HEK293 (cell line): ENCODE data around the gene LMO7.

Source experiments
- GLIS1 ChIP-seq: fragments of 450-650 bp; formaldehyde crosslinking; IDR thresholded peaks from 2 replicates; pipeline ENCODE4 v1.5.1; 2016; ENCODE audit warnings: missing biosample characterization, missing genetic modification characterization
- MZF1 ChIP-seq: fragments of 450-650 bp; formaldehyde crosslinking; IDR thresholded peaks from 2 replicates; pipeline ENCODE4 v1.5.1; 2017; ENCODE audit warnings: missing biosample characterization, missing genetic modification characterization, borderline replicate concordance
- TCF7L2 ChIP-seq: IDR thresholded peaks from 2 replicates; pipeline ENCODE4 v1.6.1; 2011; ENCODE audit warnings: low read depth, mild to moderate bottlenecking, inconsistent platforms, low read length, moderate library complexity, borderline replicate concordance
- ZBTB11 ChIP-seq: fragments of 450-650 bp; formaldehyde crosslinking; conservative IDR thresholded peaks from 2 replicates; pipeline ENCODE4 v1.5.1; 2016; ENCODE audit warnings: low read depth, missing biosample characterization, missing genetic modification characterization
- ZNF311 ChIP-seq: fragments of 450-650 bp; formaldehyde crosslinking; IDR thresholded peaks from 2 replicates; pipeline ENCODE4 v1.5.1; 2017; ENCODE audit warnings: missing biosample characterization, missing genetic modification characterization, borderline replicate concordance
- ZNF394 ChIP-seq: fragments of 450-650 bp; formaldehyde crosslinking; IDR thresholded peaks from 2 replicates; pipeline ENCODE4 v1.5.1; 2016; ENCODE audit warnings: missing biosample characterization, missing genetic modification characterization, mild to moderate bottlenecking, moderate library complexity, borderline replicate concordance
- ZNF423 ChIP-seq: fragments of 450-650 bp; formaldehyde crosslinking; IDR thresholded peaks from 2 replicates; pipeline ENCODE4 v1.5.1; 2016; ENCODE audit warnings: missing biosample characterization, missing genetic modification characterization
- TF ChIP-seq, protein P1 (sequence below): fragments of 450-650 bp; formaldehyde crosslinking; IDR thresholded peaks from 2 replicates; pipeline ENCODE4 v1.5.1; 2016; ENCODE audit warnings: missing biosample characterization, missing genetic modification characterization
- TF ChIP-seq, protein P2 (sequence below): fragments of 450-650 bp; formaldehyde crosslinking; IDR thresholded peaks from 2 replicates; pipeline ENCODE4 v1.5.1; 2016; ENCODE audit warnings: missing biosample characterization, missing genetic modification characterization

- TF ChIP-seq ZNF311 (tag by site-specific recombination): no peak
- no peak for TF ChIP-seq TCF7L2
- TF ChIP-seq, protein P1, sequence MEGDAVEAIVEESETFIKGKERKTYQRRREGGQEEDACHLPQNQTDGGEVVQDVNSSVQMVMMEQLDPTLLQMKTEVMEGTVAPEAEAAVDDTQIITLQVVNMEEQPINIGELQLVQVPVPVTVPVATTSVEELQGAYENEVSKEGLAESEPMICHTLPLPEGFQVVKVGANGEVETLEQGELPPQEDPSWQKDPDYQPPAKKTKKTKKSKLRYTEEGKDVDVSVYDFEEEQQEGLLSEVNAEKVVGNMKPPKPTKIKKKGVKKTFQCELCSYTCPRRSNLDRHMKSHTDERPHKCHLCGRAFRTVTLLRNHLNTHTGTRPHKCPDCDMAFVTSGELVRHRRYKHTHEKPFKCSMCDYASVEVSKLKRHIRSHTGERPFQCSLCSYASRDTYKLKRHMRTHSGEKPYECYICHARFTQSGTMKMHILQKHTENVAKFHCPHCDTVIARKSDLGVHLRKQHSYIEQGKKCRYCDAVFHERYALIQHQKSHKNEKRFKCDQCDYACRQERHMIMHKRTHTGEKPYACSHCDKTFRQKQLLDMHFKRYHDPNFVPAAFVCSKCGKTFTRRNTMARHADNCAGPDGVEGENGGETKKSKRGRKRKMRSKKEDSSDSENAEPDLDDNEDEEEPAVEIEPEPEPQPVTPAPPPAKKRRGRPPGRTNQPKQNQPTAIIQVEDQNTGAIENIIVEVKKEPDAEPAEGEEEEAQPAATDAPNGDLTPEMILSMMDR (tag by site-specific recombination): no peak
- TF ChIP-seq ZBTB11: no peak
- no peak for TF ChIP-seq GLIS1
- TF ChIP-seq, protein P2, sequence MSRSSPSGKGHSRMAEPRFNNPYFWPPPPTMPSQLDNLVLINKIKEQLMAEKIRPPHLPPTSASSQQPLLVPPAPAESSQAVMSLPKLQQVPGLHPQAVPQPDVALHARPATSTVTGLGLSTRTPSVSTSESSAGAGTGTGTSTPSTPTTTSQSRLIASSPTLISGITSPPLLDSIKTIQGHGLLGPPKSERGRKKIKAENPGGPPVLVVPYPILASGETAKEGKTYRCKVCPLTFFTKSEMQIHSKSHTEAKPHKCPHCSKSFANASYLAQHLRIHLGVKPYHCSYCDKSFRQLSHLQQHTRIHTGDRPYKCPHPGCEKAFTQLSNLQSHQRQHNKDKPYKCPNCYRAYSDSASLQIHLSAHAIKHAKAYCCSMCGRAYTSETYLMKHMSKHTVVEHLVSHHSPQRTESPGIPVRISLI (tag by site-specific recombination): no peak
- TF ChIP-seq MZF1 (tag by site-specific recombination): no peak
- TF ChIP-seq ZNF394: no peak
- TF ChIP-seq ZNF423 (tag by site-specific recombination): no peak
These were observed 161.1 kb downstream of the LMO7 start for GRCh38 chr13:75797239-75797638.
